H1 (cell line): ENCODE results near the gene CTTNBP2NL. TPM values are rescaled to one million over a fixed set of nuclear protein-coding genes. Genes with fewer than 3 reads are reported as not detected.

Source experiments
- BACH1 ChIP-seq: IDR thresholded peaks from 2 replicates; pipeline ENCODE4 v1.6.1; 2012; ENCODE audit warnings: low read length, improper control_type of control experiment
- BCL11A ChIP-seq, 2 experiments: IDR thresholded peaks; one replicate each; pipeline ENCODE4 v1.6.1; 2011; ENCODE audit warnings: low read depth in 2 of 2, low read length in 2 of 2, mild to moderate bottlenecking in 2 of 2
- CHD1 ChIP-seq: IDR thresholded peaks from 2 replicates; pipeline ENCODE4 v1.6.1; 2012; ENCODE audit warnings: low read depth, low read length, improper control_type of control experiment
- CREB1 ChIP-seq: IDR thresholded peaks from 2 replicates; pipeline ENCODE4 v1.6.1; 2012; ENCODE audit warnings: inconsistent platforms
- CTCF ChIP-seq, 3 experiments: IDR thresholded peaks; 1 replicate in 2 of 3; 2 replicates in 1 of 3; pipeline versions ENCODE4 v1.5.1 to v1.6.1; 2011; ENCODE audit warnings: low read length in 3 of 3, mild to moderate bottlenecking in 3 of 3, inconsistent platforms in 2 of 3, low read depth in 1 of 3, moderate library complexity in 1 of 3; ENCODE audit not compliant: insufficient read depth in 1 of 3; ENCODE audit errors: control extremely low read depth in 1 of 3
- TBP ChIP-seq: IDR thresholded peaks from 2 replicates; pipeline ENCODE4 v1.6.1; 2011; ENCODE audit warnings: low read depth, low read length, improper control_type of control experiment
- polyA plus RNA-seq, 7 experiments: library from polyadenylated mRNA; depleted of rRNA in 3 of 7; stranded (reverse) in 5 of 7; unstranded in 2 of 7; fragments of >200 nt in 5 of 7; fragments of 200-250 nt in 2 of 7; gene quantifications; 1 replicate in 5 of 7; 2 replicates in 1 of 7; 4 replicates in 1 of 7; pipeline versions ENCODE4 v1.2.1 to v1.2.3, GENCODE V29; 2011 to 2013; ENCODE audit warnings: missing spikeins in 2 of 7, mixed read lengths in 2 of 7
- total RNA-seq: library from RNA; stranded (reverse); fragmentation: NEBNext Ultra II Directional; extraction: Animal tissue kit (Norgen Biotek cat#: 25700); gene quantifications from 2 replicates; pipeline ENCODE4 v1.2.1, GENCODE V29; 2021

CTTNBP2NL gene
- total and polyA plus RNA-seq, 2 of the 8 experiments (the other 6 are each of a cell fraction or from before 2014, with no cell fraction given): 6.4 to 35.1 TPM

- no peak for TF ChIP-seq CTCF (IDR thresholded peaks at IDR 0.05; ENCODE audit: control extremely low read depth in 1 of 3, insufficient read depth in 1 of 3, low read depth in 1 of 3, low read length in 3 of 3)
- TF ChIP-seq BACH1: no peak
- TF ChIP-seq CREB1: no peak
- TF ChIP-seq BCL11A (IDR thresholded peaks at IDR 0.05; ENCODE audit: low read depth in 2 of 2, low read length in 2 of 2): no peak
- TF ChIP-seq CHD1: no peak
- no peak for TF ChIP-seq TBP
Measured at GRCh38 chr1:112373806-112374205, 22.2 kb upstream of the CTTNBP2NL start (continued).
